Fibroblast of skin of right quadriceps (primary cell): ENCODE data around the gene ZNF48.

Experiments
- DNase-seq: peaks from one replicate; pipeline ENCODE4 v3.0.0-alpha.2; 2013

Gene ZNF48

GRCh38 chr16:30407804-30408534, 12.7 kb downstream of the ZNF48 start:
- no peak for DNase-seq

DNA sequence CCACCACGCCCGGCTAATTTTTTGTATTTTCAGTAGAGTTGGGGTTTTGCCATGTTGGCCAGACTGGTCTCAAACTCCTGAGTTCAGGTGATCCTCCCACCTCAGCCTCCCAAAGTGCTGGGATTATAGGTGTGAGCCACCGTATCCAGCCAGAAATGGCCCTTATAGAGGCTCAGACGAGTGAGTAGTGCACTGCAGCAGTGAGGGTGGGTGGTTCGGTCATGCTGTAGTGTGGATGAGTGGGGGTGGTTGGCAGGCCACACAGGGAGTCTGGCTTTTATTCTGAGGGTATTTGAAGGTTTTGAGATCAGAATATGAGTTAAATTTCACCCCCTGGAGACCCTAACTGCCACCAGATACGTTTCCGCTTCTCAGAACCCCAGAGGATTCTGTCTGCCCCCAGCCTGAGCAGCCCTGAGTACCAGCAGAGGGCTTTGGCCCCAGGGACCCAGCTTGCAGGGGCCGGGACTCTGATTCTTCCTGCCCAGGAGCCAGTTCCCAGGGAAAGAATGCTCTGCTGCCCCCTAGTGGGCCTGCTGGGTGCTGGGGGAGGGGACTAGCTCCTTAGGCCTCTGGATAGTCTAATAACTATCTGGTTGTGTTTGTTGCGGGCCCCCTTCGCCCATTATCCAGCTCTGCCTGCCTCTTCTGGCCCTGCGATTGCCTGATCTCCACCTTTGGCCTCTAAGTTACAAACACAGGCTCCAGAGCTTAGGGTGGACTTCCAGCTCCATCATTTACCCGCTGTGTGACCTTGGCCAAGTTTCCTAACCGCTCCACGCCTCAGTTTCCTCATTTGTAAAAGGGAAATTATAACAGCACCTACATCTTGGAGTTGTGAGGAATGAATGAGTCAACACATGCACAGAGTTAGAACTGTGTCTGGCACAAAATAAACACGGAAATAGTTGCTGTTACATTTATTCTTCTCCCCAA, 14.2 kb downstream of the ZNF48 start:
- peak; percentile 83 for DNase-seq

- DNase-seq, result no peak
Observed at GRCh38 chr16:30413112-30413806, 18.0 kb downstream of the ZNF48 start.

GRCh38 chr16:30414159-30414558, 18.9 kb downstream of the ZNF48 start:
- DNase-seq, result no peak

DNA sequence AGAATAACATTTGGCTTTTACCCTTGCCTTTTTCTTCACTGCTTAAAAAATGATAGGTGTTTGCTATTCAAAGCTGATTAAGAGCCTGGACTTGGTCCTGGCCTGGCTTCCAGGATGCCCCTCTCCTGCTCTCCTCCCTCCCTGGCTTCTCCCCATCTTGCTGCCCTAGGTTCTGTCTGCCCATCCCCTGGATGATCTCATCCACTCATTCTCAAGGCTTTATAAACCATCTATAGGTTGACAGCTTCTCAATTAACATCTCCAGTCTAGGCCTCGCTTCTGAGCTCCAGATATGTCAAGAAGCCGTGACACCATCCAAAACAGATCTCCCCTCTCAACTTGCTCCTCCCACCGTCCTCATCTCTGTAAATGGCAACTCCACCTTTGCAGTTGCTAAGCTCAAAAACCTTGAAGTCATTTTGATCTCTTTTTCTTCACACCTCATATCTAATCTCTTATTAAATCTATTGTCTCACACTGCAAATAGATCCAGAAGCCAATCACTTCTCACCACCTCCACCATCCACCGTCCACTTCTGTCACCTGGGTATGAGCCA, 20.9 kb downstream of the ZNF48 start:
- no peak for DNase-seq

- no peak for DNase-seq
Observed at GRCh38 chr16:30416624-30417528, 21.7 kb downstream of the ZNF48 start.

GRCh38 chr16:30417529-30418349, 22.5 kb downstream of the ZNF48 start:
- peak; percentile 89 for DNase-seq

DNA sequence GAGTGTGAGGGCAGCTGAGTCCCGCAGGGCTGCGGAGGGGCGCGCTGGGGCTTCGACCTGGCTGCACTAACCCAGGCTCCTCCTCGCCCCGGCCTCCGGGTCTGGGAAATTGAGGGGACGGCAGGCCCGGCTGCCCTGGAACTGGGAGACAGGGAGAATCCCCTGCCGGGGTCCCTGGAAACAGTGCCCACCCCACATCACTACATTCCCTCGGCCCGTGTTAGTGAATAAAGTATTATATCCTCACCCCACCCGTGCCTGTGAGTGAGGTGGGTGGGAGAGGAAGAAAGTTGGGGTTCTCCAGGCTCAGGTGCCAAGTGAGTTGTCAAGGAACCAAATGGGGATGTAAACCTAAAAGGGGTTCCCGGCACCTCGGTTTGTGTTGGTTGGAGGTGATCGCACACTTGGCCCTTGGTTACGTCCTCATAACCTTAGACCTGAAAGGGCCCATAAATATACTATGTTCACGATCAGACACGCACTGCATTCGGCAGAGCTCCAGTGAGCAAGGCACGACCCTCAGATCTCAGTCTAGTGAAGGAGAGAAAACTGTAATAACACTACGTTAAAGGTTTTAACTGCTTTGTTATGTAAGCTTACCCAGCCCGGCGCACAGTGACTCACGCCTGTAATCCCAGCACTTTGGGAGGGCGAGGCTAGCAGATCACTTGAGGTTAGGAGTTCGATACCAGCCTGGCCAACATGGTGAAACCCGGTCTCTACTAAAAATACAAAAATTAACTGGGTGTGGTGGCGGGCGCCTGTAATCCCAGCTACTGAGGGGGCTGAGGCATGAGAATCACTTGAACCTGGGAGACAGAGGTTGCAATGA, 23.3 kb downstream of the ZNF48 start:
- DNase-seq, result no peak

DNA sequence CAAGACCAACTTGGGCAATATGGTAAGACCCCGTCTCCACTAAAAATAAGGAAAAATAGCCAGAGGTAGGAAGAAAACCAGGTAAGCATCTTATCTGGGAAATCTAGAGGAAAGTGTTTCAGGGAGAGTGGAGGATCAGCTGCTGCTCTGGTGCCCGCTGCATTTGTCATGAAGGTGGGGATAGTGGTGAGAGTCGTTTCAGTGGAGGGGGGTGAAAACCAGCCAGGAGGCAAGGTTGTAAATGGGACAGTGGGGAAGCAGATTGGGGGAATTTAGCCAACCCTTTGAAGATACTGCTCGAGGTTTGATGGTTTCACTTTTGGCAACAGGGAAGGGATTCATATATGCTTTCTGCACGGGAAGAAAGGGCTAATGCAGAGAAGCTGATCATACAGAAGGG, 25.8 kb downstream of the ZNF48 start:
- DNase-seq, result no peak

GRCh38 chr16:30428055-30428454, 32.8 kb downstream of the ZNF48 start:
- no peak for DNase-seq

DNA sequence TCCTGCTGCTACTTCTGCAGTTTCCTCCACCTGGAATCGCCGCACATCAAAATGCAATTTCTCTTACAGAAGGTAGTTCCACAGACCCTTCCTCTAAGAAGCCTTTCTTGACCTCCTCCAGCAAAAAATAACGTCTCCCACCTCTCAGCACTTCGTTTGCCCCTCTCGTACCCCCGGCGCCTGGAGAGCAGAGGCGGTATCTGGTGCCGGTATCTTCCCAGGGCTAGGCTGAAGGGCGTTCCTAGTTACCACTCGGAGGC, 34.1 kb downstream of the ZNF48 start:
- DNase-seq, result no peak

- DNase-seq, result peak; percentile 99
Observed at GRCh38 chr16:30429678-30430427, 34.6 kb downstream of the ZNF48 start, which contains the start of gene DCTPP1. TSS of gene DCTPP1 (minus strand) at chr16:30430030. CDS start at chr16:30429980, 50 bp downstream.

- DNase-seq, result no peak
Observed at GRCh38 chr16:30430428-30430970, 35.3 kb downstream of the ZNF48 start.

- no peak for DNase-seq
Observed at GRCh38 chr16:30434852-30435251, 39.6 kb downstream of the ZNF48 start.

DNA sequence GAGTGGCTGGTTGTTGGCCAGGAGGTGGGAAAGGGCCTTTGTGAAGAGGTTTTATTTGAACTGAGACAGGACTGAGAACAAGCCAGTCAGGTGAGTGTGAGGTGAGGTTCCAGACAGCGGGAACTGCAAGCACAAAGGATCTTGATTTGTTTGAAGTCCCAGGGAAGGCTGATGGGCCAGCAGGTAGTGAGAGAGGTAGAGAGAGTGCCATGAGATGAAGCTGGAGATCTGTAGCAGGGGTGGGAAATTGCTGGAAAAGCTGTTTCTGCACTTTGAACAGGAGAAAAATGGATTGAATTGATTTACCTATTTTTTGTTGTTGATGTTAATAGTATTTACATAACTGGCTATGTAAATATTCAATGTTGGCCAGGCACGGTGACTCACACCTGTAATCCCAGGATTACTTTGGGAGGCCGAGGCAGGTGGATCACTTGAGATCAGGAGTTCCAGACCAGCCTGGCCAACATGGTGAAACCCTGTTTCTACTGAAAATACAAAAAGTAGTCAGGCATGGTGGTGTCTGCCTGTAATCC, 42.4 kb downstream of the ZNF48 start:
- no peak for DNase-seq

GRCh38 chr16:30438835-30439234, 43.6 kb downstream of the ZNF48 start:
- DNase-seq, result no peak

DNA sequence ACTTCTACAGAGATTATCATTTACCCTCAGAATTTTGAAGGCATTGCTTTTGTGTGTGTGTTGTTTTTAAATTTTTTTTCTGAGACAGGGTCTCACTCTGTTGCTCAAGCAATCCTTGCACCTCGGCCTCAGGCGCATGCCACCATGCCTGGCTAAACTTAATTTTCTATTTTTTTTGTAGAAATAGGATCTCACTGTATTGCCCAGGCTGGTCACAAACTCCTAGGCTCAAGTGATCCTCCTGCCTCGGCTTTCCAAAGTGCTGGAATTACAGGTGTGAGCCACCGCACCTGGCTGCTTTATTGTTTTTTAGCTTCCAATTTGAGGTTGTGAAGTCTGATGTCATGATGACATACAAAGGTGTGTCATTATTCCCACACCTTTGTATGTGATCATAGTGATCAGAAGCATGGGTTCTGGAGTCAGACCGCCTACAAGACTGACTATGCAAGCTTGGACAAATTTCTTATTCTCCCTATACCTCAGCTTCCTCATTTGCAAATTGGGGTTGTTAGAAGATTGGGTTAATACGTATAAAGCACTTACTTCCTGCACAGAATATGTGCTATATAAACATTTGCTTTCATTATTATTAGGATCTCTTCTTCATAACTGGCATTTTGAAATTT, 44.6 kb downstream of the ZNF48 start:
- no peak for DNase-seq

DNA sequence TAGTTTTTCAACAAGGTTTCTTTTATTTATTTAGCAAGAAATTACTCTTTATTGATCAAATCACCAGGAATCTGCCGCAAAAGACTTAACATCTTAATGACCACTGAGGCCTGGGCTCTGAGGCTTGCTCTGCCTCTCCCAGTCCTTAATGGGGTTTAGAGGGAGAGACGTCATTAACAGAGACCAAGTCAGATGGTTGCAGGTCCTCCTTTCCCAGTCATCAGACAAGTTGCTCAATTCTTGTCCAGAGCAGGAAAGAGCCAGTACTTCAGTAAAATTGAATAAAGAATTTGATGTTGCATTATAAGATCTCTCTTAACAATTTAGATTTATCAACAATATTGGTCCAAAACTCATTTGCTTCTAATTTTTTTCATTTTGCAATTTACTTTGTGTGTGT, 48.4 kb downstream of the ZNF48 start:
- no peak for DNase-seq
